GM19023 (cell line): ENCODE results near the gene CDC20B.
"Not testable (repeated sequence)": the region's sequence is repeated elsewhere in the genome, so short reads cannot be mapped to it uniquely, and the experiment has no call there.

Experiments used
- ATAC-seq: cut with Tn5 transposase; IDR thresholded peaks from one replicate; pipeline ENCODE4 v1.9.1; 2021; ENCODE audit warnings: mild to moderate bottlenecking, moderate library complexity; ENCODE audit not compliant: unreplicated experiment

The CDC20B gene

DNA sequence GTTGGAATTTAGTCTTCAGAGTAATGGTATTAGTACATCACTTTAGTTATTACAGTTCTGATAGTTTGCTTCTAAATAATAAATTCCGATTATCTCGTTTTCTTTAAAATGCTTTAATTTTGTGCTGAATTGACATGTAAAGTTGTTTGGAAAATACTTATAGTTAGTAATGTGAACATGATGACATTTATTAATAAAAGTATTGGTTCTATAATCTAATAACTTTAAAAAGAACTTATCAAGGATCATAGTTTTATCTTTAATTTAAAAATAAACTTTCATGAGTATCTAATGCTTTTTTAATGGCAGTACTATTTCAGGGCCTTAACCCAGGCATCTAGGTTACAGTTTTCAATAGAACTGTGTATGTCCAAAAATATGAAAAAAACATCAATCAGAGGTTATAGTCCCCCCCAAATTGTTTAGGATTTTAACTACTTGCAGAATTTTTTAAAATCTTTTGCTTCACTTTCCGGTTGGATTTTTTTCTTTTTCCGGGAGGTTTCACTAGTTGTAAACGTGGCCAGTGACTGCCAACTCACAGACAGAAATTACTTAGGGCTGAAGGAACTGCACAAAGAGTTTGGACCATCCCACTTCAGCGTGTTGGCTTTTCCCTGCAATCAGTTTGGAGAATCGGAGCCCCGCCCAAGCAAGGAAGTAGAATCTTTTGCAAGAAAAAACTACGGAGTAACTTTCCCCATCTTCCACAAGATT lies 12.3 kb downstream of the CDC20B start:
- ATAC-seq, result no peak

- ATAC-seq, result no peak
Observed at GRCh38 chr5:55159763-55160492, 13.0 kb downstream of the CDC20B start, which contains the start of gene GPX8. TSS of gene GPX8 (plus strand) at chr5:55160171. CDS start at chr5:55160193, 22 bp downstream.

DNA sequence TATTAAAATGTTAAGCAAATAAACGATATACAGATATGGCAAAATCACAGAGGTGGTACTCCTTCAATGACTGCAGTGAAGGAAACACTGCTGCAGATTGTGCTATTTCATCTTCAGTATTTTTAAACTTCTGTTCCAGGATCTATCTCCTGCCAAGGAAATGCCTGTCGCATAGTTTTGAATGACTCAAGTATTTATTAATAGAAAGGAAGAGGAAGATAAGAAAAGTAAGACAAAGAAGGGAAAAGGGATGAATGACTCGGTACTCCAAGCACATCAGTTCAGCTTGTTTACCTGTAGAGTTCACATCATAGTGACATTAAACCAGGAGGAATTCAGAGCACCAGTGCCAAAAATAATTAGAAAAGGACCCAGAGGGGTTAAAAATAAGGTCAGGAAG lies 18.1 kb downstream of the CDC20B start:
- no peak for ATAC-seq

DNA sequence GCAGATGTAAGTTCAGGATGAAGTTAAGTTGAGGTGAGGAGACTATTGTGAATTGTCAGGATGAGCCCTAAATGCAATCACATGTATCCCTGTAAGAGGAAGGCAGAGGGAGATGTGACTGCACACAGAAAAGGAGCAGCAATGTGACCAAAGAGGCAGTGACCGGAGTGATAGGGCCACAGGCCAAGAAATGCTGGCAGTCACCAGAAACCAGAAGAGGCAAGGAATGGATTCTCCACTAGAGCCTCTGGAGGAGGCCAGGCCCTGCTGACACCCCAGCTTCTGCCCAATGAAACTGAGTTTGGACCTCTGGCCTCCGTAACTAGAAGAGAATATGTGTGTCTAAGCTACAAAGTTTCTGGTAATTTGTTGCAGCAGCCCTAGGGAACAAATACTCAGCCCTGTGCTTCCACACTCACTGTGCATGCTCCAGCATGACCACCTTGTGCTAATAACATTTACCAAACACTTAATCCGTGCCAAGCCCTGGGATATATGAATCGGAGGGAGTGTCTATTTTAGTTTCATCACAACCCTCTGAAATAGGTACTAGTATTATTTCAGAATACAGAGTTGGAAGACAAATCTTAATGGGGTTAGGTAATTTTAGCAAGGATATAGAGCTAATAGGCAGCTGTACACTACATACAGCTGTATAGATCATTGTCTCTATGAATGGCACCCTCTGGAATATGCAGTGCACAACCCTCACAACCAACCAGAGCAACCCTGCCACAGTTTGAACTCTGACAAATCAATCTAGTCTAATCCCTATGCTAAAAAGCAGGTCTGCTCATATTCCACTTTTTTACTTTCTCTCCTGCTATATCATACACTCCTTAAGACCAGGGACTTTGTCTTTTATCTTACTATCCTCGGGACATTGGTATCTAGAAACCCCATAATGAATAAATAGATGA lies 20.8 kb downstream of the CDC20B start:
- ATAC-seq, result no peak

GRCh38 chr5:55149308-55149795 lies 23.6 kb downstream of the CDC20B start:
- no peak for ATAC-seq

DNA sequence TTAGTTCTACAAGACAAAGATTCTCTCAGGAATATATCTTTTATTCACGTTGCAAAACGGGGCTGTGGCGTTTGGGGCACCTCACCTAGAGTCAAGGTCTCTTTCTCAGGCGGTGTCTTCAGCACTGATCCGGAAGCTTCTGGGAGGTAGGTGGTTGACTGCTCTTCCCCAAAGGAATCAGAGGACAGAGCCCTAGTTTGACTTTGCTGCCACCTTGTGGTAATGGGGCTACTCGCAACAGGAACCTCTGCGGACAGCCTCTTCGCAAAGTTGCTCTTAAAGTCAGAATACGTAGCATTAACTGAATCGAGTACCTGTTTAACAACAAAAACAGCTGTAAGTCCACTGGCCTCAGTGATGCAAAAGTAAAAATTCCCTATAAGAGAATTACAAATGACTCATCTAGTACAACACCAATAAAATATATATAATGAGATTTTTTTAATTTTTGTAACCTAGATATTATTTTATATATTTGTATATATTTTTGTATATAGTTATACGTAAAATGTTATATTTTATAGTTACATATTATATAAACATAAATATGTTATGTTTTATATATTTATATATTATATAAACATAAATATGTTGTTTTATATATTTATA lies 26.3 kb downstream of the CDC20B start:
- ATAC-seq, result peak; percentile 87

DNA sequence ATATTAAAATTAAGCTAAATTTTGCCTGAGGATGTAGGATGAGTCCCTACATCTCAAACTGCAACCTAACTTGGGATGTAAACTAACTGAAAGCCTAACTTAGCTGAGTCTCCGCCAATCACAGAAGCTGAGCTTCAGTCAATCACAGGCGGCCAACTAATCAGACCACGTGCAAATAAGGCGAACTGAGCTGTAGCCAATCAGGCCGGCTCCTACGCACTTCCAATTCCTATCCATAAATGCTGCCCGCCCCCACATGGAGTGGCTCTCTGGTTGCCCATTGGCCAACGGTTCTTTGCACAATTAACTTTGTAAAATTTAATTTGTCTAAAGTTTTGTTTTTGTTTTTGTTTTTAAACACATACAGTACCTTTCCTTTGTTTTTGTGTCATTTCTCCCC lies 26.9 kb downstream of the CDC20B start:
- ATAC-seq, result no peak

DNA sequence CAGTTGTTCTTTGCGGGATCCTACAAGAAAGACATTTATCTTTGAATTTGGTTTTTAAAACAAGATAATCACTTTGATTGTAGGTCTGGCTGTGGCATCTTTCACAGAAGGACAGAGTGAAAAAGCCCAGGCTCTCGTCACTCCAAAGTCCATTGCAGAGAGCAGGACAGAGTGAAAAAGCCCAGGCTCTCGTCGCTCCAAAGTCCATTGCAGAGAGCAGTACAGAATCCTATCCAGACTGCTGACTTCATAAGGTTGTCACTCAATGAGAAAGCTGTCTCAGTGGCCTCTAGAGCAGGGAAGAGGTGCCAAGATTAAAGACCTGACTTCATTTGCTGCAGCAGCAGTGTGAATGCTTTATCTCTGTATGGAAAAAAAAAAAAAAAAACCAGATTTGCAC lies 29.4 kb downstream of the CDC20B start:
- no peak for ATAC-seq

DNA sequence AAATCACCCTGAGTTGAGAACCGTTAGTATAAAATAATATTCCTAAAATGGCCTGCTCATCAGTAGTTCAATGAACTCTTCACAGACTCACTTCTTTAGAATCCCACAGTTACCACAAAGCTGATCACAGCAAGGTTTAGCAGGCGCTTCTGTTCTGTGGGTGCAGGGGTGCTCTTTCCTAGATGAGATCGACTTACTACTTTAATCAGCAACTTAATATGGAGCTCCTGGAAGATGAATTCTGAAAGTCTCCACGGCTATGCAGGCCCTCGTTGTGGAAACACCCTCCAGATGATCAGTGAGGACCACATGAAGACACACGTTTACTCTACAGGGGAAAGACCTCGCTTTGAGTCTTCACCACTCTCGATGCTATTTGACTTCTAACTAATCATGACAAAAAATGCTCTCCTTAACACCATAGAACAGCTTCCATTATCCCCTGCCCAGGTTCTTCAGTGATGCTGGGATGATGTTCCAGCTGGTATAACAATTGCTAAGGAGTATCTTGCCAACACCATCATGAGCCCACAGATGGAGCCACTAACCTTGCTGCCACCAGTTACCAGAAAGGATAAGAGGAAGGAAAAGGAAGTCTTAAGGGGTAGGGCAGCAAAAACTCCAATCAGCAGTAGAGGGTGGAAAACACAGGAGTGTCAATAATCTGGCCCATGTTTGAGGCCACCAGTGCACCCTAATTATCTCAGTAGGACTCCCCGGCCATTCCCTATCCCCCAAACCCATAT lies 30.9 kb downstream of the CDC20B start:
- ATAC-seq, result no peak

DNA sequence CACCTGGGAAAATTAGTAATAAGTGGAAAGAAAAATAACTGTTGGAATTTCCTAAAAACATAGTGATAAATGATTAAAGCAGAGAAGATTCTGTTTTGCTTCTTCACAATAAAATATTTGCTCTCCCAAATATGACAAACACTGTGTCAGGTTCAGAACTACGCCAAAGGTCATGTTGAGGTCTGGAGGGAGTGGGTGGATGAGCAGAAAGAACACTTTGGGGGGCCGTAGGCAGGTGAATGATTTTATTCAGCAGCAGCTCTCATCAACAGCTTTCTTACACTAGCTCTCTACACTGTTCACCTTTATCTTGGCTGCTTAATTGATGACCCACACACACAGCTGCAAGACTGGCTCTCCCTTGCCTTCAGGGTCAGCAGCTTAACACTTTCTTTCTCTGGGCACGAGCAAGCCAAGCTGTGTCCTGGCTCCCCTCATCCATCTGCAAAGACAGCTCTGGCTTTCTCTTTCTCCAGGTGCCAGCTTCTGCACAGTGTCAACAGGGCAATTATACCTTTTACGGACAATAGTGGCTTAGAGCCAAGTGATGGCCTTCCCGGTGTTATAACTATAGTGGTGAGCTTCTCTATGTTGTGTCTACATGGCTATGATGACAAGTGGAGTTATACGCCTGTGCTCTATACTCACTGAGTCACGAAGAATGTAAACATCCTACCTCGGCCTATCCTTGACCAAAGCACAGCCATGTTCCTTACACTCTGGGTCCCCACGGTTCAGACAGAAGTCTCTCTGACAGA lies 31.9 kb downstream of the CDC20B start:
- no peak for ATAC-seq

- ATAC-seq, result no peak
Observed at GRCh38 chr5:55136521-55136920, 36.5 kb downstream of the CDC20B start.

GRCh38 chr5:55134053-55134722 lies 38.8 kb downstream of the CDC20B start:
- ATAC-seq, result no peak

DNA sequence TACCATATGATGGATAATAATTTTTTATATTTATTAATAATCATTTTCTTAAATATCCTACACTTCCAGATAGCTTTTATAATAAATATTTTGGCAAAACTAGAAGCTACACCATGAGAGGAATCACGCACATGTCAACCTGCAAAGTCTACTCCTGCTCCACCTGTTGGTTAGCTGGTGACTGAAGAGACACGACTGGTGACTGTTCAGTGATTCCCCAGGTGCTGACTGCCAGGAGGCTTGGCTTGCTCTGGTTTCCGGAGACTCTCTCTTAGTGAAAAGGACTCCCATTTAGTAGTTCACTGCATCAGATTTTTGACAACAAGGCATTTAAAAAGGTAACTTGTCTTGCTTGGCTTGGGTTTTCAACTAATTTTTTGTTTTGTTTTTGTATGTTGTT lies 49.6 kb downstream of the CDC20B start:
- ATAC-seq, result no peak

GRCh38 chr5:55114061-55114460 lies 58.9 kb downstream of the CDC20B start:
- ATAC-seq, result no peak

- ATAC-seq, result no peak
Observed at GRCh38 chr5:55113327-55113726, 59.6 kb downstream of the CDC20B start.

- ATAC-seq, result no peak
Observed at GRCh38 chr5:55110217-55110616, 62.8 kb downstream of the CDC20B start.

- ATAC-seq, result no peak
Observed at GRCh38 chr5:55108661-55109060, 64.3 kb downstream of the CDC20B start.

DNA sequence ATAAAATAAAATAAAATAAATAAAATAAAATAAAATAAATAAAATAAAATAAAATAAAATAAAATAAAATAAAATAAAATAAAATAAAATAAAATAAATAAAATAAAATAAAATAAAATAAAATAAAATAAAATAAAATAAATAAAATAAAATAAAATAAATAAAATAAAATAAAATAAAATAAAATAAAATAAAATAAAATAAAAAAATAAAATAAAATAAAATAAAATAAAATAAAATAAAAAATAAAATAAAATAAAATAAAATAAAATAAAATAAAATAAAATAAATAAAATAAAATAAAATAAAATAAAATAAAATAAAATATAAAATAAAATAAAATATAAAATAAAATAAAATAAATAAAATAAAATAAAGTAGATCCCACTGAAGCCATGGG lies 67.0 kb downstream of the CDC20B start:
- not testable (repeated sequence) for ATAC-seq
